NCI-H82 treated with DMSO at 0.1 percent for 48 hours (cell line): ENCODE data around the gene NPIPB2.
"Not testable (repeated sequence)": the region's sequence is repeated elsewhere in the genome, so short reads cannot be mapped to it uniquely, and the experiment has no call there.

Experiments
- DNase-seq: peaks from one replicate; lab custom pipeline; 2025; ENCODE audit not compliant: unreplicated experiment; lab: John Stamatoyannopoulos, UW

NPIPB2 gene

GRCh38 chr16:11962457-11962856 is 20.6 kb upstream of the NPIPB2 start:
- not testable (repeated sequence) for DNase-seq

GRCh38 chr16:11957591-11958395 is 15.9 kb upstream of the NPIPB2 start:
- no peak for DNase-seq

DNA sequence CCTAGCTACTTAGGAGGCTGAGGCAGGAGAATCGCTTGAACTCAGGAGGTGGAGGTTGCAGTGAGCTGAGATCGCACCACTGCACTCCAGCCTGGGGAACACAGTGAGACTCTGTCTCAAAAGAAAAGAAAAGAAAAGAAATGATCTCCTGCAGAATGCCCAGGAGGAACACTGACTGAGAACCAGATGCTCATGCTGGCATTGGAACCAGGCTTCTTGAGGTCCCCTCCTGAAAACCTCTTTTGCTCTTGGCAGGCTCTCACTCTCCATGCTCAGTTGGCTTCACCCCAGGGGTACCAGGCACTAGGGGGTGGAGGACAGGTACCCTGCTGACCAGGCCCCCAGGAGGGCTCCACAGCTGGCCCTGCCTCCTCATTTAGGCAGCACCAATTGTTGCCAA is 14.7 kb upstream of the NPIPB2 start:
- DNase-seq, result no peak

DNA sequence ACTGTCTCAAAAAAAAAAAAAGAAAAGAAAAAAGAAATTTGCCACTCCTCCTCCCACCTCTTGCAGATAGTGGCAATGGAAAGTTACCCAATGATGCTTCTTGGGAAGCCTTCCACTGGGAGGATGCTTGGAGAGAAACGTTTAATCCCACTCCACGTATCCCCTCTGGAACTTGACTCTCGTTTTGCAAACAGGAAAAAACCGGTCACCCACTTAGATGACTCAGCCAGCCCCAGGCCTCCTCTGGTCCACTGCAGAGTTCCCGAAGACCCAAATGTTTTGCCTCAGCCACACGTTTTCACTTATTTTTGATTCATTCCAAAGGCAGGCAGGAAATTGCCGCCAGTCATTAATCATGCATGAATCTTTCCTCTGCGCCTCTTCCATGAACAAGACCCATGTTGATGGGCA is 13.9 kb upstream of the NPIPB2 start:
- DNase-seq, result no peak

- DNase-seq, result not testable (repeated sequence)
Measured at GRCh38 chr16:11953576-11953975, 11.7 kb upstream of the NPIPB2 start.

- DNase-seq, result no peak
Measured at GRCh38 chr16:11950388-11950787, 8.5 kb upstream of the NPIPB2 start.

GRCh38 chr16:11949527-11949926 is 7.7 kb upstream of the NPIPB2 start:
- peak; percentile 41 for DNase-seq

DNA sequence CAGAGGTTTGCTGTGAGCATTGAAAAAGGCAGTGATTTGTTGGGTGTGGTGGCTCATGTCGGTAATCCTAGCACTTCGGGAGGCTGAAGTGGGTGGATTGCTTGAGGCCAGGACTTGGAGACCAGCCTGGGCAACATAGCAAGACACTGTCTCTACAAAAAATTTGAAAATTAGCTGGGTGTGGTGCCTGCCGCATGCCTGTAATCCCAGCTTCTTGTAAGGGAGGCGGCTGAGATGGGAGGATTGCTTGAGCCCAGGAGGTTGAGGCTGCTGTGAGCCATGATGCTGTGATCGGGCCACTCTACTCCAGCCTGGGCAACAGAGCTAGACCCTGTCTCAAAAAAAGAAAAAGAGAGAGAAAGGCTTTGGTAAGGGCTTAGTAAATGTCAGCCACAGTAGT is 7.0 kb upstream of the NPIPB2 start:
- DNase-seq, result no peak

DNA sequence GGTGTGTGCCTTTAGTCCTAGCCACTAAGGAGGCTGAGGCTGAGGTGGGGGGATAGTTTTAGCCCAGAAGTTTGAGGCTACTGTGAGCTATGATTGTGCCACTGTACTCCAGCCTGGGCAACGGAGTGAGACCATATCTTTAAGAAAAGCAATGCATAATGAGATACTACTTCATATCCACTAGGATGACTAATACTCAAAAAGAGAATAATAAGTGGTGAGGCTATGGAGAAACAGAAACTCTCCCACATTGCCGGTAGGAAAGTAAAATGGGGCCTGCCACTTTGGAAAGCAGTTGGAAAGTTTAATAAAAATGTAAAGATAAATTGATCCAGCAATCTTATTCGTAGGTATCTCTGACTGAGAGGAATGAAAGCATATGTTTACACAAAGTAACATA is 4.6 kb upstream of the NPIPB2 start:
- DNase-seq, result no peak

DNA sequence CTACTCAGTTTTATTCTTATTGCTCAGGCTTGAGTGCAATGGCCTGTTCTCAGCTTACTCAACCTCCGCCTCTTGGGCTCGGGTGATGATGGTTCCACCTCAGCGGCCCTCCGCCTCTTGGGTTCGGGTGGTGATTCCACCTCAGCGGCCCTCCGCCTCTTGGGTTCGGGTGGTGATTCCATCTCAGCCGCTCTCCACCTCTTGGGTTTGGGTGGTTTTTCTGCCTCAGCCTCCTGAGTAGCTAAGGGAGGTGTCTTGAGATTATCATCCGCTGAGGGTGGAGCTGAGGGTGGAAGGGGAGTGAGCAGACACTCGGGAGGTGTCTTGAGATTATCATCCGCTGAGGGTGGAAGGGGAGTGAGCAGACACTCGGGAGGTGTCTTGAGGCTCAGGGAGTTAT is 14.5 kb downstream of the NPIPB2 start:
- not testable (repeated sequence) for DNase-seq

DNA sequence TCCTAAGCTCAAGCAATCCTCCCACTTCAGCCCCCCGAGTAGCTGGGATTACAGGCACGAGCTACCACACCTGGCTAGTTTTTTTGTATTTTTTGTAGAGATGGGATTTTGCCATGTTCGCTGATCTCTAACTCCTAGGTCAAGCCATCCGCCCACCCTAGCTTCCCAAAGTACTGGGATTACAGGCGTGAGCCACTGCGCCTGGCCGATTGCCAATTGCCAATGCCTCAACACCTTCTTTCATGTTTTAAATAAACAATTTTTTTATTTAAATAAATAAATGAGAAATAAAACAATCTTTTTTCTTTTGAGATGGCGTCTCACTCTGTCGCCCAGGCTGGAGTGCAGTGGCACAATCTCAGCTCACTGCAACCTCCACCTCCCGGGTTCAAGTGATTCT is 17.8 kb downstream of the NPIPB2 start:
- DNase-seq, result not testable (repeated sequence)

- DNase-seq, result no peak
Measured at GRCh38 chr16:11916524-11917285, 25.1 kb downstream of the NPIPB2 start.

- DNase-seq, result peak; percentile 95
Measured at GRCh38 chr16:11915644-11916523, 26.0 kb downstream of the NPIPB2 start, which contains the start of gene GSPT1. Gene GSPT1 (minus strand): TSS chr16:11915956. CDS start chr16:11915720, 236 bp downstream.

GRCh38 chr16:11915114-11915643 is 26.7 kb downstream of the NPIPB2 start:
- DNase-seq, result no peak

- no peak for DNase-seq
Measured at GRCh38 chr16:11914210-11915113, 27.4 kb downstream of the NPIPB2 start.

GRCh38 chr16:11913425-11914079 is 28.3 kb downstream of the NPIPB2 start:
- DNase-seq, result no peak

GRCh38 chr16:11909653-11910545 is 31.9 kb downstream of the NPIPB2 start:
- DNase-seq, result no peak
